Measurements from ENCODE around the gene MEIOB.
"Not testable (repeated sequence)": the region's sequence is repeated elsewhere in the genome, so short reads cannot be mapped to it uniquely, and the experiment has no call there.

Gene MEIOB

DNA sequence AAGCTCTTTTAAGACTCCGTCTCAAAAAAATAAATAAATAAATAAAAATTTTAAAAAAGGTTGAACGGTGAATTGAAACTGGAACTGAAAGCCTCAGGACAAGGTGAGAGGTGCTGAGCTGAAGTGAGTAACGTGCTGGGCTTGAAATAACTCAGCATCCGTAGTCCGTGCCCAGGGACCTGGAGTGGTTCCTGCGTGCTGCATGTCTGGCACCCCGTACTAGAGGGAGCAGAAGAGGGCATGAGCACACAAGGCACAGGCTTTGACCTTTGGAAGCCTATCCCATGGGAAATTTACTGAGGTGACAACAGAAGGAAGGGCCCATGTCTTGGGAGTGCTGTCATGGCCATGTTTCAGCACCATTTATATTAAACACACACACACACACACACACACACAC, 4.5 kb upstream of the MEIOB start:
- DNase-seq (ENCODE audit: low spot score): no peak

GRCh38 chr16:1876066-1876465, 4.1 kb upstream of the MEIOB start:
- not testable (repeated sequence) for DNase-seq (ENCODE audit: low spot score)

DNA sequence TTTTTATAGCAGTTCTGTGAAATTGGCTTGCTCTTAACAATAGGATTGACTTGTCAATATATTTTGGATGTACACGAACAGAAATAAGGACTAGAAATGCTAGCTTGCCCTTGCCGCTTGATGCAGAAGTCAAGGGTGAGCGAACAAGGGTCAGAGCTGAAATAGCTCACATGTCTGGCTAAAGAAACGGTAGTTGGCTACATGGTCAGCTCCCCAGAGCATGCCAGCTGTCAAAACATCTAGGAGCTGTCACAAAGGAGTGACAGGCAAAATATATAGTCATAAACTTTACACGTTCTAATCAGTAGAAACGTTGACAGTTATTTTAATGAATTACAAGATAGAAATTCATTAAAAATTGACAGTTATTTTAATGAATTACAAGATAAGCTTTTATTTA, 2.9 kb upstream of the MEIOB start:
- no peak for DNase-seq (ENCODE audit: low spot score)

GRCh38 chr16:1870365-1871082, 1.4 kb downstream of the MEIOB start:
- DNase-seq (ENCODE audit: low spot score): no peak

- DNase-seq (ENCODE audit: low spot score): no peak
Measured at GRCh38 chr16:1865902-1866690, 5.9 kb downstream of the MEIOB start.

DNA sequence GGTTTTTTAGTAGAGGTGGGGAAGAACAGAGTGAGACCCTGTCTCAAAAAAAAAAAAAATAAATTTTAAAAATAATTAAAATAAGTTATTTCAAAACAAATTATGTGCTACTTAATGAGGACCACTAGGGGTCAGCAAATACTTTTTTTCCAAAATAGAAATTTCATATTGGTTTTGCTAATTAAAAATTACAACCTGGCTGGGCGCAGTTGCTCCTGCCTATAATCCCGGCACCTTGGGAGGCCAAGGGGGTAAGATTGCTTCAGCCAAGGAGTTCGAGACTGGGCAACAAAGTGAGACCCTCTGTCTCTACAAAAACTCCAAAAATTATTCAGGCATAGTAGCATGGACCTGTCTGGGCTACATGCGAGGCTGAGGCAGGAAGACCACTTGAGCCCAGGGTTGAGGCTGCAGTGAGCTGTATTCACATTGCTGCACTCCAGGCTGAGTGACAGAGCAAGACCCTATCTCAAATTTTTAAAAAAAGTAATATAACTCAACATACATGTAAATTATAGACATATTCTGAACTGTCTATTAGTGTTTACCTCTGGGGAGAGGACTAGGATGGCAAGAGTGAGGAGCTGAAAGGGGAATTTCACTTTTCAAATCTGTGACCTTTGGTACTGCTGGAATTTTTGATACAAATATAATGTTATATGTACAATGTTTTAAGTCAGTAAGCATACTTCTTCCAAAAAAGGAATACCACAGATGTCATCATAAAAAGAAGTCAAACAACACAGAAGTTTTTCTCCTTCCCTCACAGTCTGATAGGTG, 8.1 kb downstream of the MEIOB start:
- DNase-seq (ENCODE audit: low spot score): no peak

DNA sequence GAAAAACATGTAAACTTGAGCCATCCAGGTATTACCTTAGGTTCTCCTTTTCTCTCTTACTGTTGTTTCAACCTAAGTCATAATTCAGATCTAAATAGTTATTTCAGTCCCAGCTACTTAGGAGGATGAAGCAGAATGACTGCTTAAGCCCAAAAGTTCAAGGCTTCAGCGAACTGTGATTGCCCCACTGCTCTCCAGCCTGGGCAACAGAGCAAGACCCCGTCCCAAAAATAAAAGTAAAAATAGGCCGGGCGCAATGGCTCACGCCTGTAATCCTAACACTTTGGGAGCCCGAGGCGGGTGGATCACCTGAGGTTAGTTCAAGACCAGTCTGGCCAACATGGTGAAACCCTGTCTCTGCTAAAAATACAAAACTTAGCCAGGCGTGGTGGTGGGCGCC, 9.6 kb downstream of the MEIOB start:
- no peak for DNase-seq (ENCODE audit: low spot score)

DNA sequence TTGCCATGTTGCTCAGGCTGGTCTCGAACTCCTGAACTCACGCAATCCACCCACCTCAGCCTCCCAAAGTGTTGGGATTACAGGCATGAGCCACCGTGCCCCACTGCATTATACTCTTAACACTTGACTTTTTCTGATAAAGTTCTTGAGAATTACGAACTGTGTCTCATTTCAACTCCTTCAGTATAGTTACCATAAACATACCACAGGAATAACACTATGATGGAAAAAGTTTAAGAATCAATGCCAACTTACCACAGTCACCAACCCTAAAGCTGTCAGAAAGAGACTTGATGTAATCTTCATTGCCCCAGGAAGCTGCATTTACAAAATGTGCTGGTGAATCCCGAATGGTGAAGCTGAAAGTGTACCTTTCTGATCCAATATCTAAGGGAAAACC, 10.2 kb downstream of the MEIOB start:
- no peak for DNase-seq (ENCODE audit: low spot score)

- DNase-seq (ENCODE audit: low spot score): no peak
Measured at GRCh38 chr16:1859650-1860049, 12.3 kb downstream of the MEIOB start.

GRCh38 chr16:1858189-1858865, 13.6 kb downstream of the MEIOB start:
- no peak for DNase-seq (ENCODE audit: low spot score)

DNA sequence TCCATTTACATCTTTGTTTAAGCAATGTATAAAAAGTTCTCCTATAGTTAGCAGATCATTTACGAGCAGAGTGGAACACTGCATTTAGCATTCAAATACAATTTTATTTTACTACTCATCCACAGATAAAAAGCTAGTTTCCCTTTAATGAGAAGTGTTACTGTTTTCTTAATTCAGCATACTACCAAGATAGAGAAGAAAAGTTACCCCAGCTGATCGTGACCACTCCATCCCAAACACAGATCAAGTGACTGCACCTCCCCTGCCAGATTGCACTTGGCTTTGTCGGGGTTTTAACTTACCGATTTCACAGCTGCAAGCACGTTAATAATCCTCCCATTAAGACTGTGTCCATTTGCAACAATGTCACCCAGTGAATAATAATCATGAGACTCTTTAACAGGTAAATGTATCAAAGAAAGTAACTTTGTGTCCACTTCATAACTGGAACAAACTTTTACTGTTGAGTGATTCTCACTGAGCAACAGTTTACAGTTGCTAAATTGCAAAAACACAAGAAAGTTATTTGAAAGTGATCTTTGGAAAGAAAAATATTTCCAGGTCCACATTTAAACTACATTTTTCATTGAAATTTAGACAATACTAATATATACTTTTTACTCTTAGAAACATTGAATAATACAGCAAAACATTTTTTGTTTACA, 14.4 kb downstream of the MEIOB start:
- no peak for DNase-seq (ENCODE audit: low spot score)

DNA sequence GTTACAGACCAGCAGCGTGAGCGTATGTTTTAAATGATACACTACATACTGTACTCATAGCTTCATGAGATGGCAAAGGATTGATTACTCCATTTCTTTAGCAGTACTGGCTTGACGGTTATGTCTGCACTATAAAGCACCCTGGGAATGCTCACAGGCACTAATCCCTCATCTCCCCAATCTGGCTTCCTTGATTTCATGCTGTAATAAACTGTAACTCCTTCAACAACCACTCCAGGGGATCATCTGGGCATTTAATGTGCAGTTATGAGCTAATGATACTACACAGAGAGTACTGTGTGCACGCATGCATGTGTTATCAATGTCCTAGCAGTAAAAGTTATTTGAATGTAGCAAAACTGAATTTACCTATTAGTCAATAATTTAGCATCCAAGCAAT, 20.2 kb downstream of the MEIOB start:
- no peak for DNase-seq (ENCODE audit: low spot score)

DNA sequence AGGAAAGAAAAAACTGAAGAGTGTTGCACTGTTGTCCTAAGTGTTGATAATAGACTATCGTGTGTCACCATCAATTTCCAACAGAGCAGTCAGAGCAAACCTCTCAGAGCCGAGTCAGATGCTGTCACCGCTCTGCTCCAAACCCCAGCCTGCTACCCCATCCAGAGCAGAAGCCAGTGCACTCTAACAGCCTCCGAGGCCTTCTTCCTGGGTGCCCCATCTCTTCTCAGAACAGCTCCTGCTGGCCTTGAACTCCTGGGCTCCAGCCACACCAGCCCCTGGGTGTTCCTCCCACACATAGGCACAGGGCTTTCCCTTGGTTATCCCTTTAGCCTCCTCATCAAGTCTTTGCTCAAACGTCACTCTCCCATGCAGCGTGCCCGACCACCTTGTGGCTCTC, 21.0 kb downstream of the MEIOB start:
- DNase-seq (ENCODE audit: low spot score): no peak

DNA sequence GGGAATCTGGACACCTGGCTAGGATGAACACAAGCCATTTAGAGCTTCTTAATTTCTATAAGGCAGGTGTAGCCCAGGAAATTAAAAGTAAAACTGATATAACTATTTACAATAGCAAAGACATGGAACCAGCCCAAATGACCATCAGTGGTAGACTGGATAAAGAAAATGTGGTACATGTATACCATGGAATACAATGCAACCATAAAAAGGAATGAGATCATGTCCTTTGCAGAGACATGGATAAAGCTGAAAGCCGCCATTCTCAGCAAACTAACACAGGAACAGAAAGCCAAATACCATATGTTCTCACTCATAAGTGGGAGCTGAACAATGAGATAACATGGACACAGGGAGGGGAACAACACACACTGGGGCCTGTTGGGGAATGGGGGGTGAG, 25.5 kb downstream of the MEIOB start:
- DNase-seq (ENCODE audit: low spot score): no peak

DNA sequence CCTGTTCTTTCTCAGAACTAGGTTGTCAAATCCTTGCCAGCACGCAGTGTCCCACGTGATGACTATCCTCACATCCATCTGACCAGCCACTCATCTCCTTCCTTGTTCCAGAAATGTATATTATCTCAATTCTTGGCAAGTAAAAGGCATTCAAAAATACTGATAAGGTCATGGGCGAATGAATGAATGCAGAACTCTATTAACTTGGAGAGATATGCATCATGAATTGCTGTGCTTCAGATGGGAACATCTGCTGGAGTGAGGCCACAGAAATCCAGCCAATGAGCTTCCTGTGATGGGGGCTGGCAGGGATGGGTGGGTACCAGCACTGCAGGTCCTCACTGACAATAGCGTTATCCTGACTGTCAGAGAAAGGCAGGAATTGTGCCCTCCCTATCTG, 26.0 kb downstream of the MEIOB start:
- no peak for DNase-seq (ENCODE audit: low spot score)

- no peak for DNase-seq (ENCODE audit: low spot score)
Measured at GRCh38 chr16:1839554-1839953, 32.4 kb downstream of the MEIOB start.

- no peak for DNase-seq (ENCODE audit: low spot score)
Measured at GRCh38 chr16:1834096-1834495, 37.9 kb downstream of the MEIOB start.

GRCh38 chr16:1832838-1833454, 39.0 kb downstream of the MEIOB start:
- DNase-seq (ENCODE audit: low spot score): no peak

GRCh38 chr16:1831186-1832075, 40.5 kb downstream of the MEIOB start:
- no peak for DNase-seq (ENCODE audit: low spot score)

DNA sequence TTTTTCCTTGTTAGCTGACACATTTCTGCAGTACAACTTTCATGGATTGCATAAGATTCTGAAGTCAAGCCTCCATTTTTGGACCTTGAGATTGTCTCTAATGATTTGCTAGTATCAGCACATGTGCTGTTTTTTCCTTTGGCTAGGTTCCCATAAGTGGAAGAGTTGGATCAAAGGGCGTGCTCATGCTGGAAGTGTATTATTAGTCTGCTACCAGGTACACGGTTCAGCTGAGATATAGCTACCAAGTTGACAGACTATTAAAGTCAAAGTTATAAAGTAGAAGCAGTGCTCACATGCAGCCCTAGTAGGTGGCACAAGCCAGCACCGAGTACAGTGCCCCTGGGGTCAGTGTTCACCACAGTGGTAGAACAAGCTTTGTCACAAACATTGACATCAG, 41.8 kb downstream of the MEIOB start:
- no peak for DNase-seq (ENCODE audit: low spot score)
